BE2C (cell line): ENCODE results near the gene NEURL3. TPM values are rescaled to one million over a fixed set of nuclear protein-coding genes. Genes with fewer than 3 reads are reported as not detected.
"Not testable (repeated sequence)": the region's sequence is repeated elsewhere in the genome, so short reads cannot be mapped to it uniquely, and the experiment has no call there.

Experiments used
- DNase-seq: peaks from one replicate; pipeline ENCODE4 v3.0.0-alpha.2; 2020
- H3K27me3 ChIP-seq: fragments of 250-450 bp; sonication (Bioruptor Pico); 2 replicates; pipeline ENCODE4 v1.5.1; 2020; ENCODE audit warnings: mild to moderate bottlenecking
- H3K36me3 ChIP-seq: fragments of 250-450 bp; sonication (Bioruptor Pico); 2 replicates; pipeline ENCODE4 v1.5.1; 2020; ENCODE audit warnings: mild to moderate bottlenecking
- H3K4me1 ChIP-seq: fragments of 250-450 bp; sonication (Bioruptor Pico); 2 replicates; pipeline ENCODE4 v1.5.1; 2020
- H3K4me3 ChIP-seq: 2 replicates; pipeline ENCODE4 v1.5.1; 2011; ENCODE audit warnings: low read depth, low read length
- H3K9me3 ChIP-seq: fragments of 250-450 bp; sonication (Bioruptor Pico); 2 replicates; pipeline ENCODE4 v1.5.1; 2020
- CTCF ChIP-seq: IDR thresholded peaks from 2 replicates; pipeline ENCODE4 v1.5.1; 2012; ENCODE audit warnings: mild to moderate bottlenecking, low read depth, low read length
- polyA plus RNA-seq: library from polyadenylated mRNA; unstranded; fragments of >200 nt; gene quantifications from one replicate; pipeline ENCODE4 v1.2.1, GENCODE V29; 2012; ENCODE audit warnings: low read depth, missing spikeins; ENCODE audit not compliant: insufficient read length, insufficient read depth

NEURL3 gene
- not detected for polyA plus RNA-seq

- Histone ChIP-seq H3K9me3 (no peaks in the 10 kb centered on the region), H3K4me3 (no peak within 1 kb of the TSS), H3K36me3 (no peaks in the 10 kb centered on the region), H3K4me1 (no peaks in the 10 kb centered on the region), H3K27me3 (peaks cover 6% of the 10 kb centered on the region)
- no peak for TF ChIP-seq CTCF
- DNase-seq = no peak
These were observed at the start of gene NEURL3 for GRCh38 chr2:96505231-96505889. NEURL3 (minus strand) TSS chr2:96505357; CDS start chr2:96505286, 71 bp downstream.

GRCh38 chr2:96554293-96555145, 49.4 kb upstream of the NEURL3 start:
- Histone ChIP-seq H3K9me3 (no peaks in the 10 kb centered on the region), H3K4me3 (no peak overlapping the region), H3K27me3 (no peaks in the 10 kb centered on the region), H3K4me1 (no peaks in the 10 kb centered on the region), H3K36me3 (no peaks in the 10 kb centered on the region)
- DNase-seq = peak; percentile 53
- peak; percentile 71 for TF ChIP-seq CTCF

GRCh38 chr2:96553957-96554292, 48.8 kb upstream of the NEURL3 start:
- H3K9me3 ChIP-seq, H3K4me1 ChIP-seq, H3K4me3 ChIP-seq, DNase-seq, H3K36me3 ChIP-seq, H3K27me3 ChIP-seq: not testable (repeated sequence)

GRCh38 chr2:96553176-96553956, 48.2 kb upstream of the NEURL3 start:
- Histone ChIP-seq H3K4me3 (no peak overlapping the region), H3K36me3 (no peaks in the 10 kb centered on the region), H3K27me3 (no peaks in the 10 kb centered on the region), H3K9me3 (no peaks in the 10 kb centered on the region), H3K4me1 (no peaks in the 10 kb centered on the region)
- no peak for DNase-seq
- TF ChIP-seq CTCF = no peak

- Histone ChIP-seq H3K36me3 (no peaks in the 10 kb centered on the region), H3K9me3 (no peaks in the 10 kb centered on the region), H3K27me3 (no peaks in the 10 kb centered on the region), H3K4me3 (no peak overlapping the region), H3K4me1 (no peaks in the 10 kb centered on the region)
- no peak for DNase-seq
- TF ChIP-seq CTCF = no peak
These were observed 47.4 kb upstream of the NEURL3 start for GRCh38 chr2:96552315-96553175.
